KMS-11 (cell line): ENCODE data around the gene NCK1.

ENCODE experiments used
- H2AFZ ChIP-seq: fragments of 200-600 bp; sonication (generic); 2 replicates; pipeline ENCODE4 v1.6.1; 2016; ENCODE audit warnings: antibody characterized with exemption, mixed run types, low read depth
- H3K27ac ChIP-seq: fragments of 200-600 bp; sonication (generic); 2 replicates; pipeline ENCODE4 v1.6.1; 2016; ENCODE audit warnings: mild to moderate bottlenecking, mixed run types
- H3K27me3 ChIP-seq: fragments of 200-600 bp; sonication (generic); 2 replicates; pipeline ENCODE4 v1.6.1; 2017; ENCODE audit warnings: mild to moderate bottlenecking, low read depth, mixed run types, moderate library complexity; ENCODE audit not compliant: insufficient read depth
- H3K36me3 ChIP-seq: fragments of 200-600 bp; sonication (generic); 2 replicates; pipeline ENCODE4 v1.6.1; 2017; ENCODE audit warnings: mild to moderate bottlenecking, mixed run types; ENCODE audit not compliant: insufficient read depth
- H3K4me1 ChIP-seq: fragments of 200-600 bp; sonication (generic); 2 replicates; pipeline ENCODE4 v1.6.1; 2016; ENCODE audit warnings: mild to moderate bottlenecking, low read depth, mixed run types; ENCODE audit not compliant: poor library complexity, severe bottlenecking
- H3K4me2 ChIP-seq: fragments of 200-600 bp; sonication (generic); 2 replicates; pipeline ENCODE4 v1.7.0; 2016; ENCODE audit warnings: mild to moderate bottlenecking, mixed run types
- H3K4me3 ChIP-seq: fragments of 200-600 bp; sonication (generic); IDR thresholded peaks from 2 replicates; pipeline ENCODE4 v1.6.1; 2017; ENCODE audit warnings: low read depth, low read length, mixed read lengths; ENCODE audit not compliant: insufficient read depth
- H3K79me2 ChIP-seq: fragments of 200-600 bp; sonication (generic); 2 replicates; pipeline ENCODE4 v1.6.1; 2016; ENCODE audit warnings: low read depth, mixed run types; ENCODE audit not compliant: insufficient read depth
- H3K9ac ChIP-seq: fragments of 200-600 bp; sonication (generic); 2 replicates; pipeline ENCODE4 v1.6.1; 2016; ENCODE audit warnings: mild to moderate bottlenecking, mixed run types
- H4K20me1 ChIP-seq: fragments of 200-600 bp; sonication (generic); 2 replicates; pipeline ENCODE4 v1.6.1; 2016; ENCODE audit warnings: mild to moderate bottlenecking, mixed run types; ENCODE audit not compliant: insufficient read depth
- CTCF ChIP-seq: fragments of 200-600 bp; sonication (generic); conservative IDR thresholded peaks from 2 replicates; pipeline ENCODE4 v1.6.1; 2017; ENCODE audit warnings: low read depth, mild to moderate bottlenecking, antibody characterized with exemption, low read length, moderate library complexity, mixed read lengths

Gene NCK1

GRCh38 chr3:136914739-136915138, 52.7 kb downstream of the NCK1 start:
- peaks cover 83% of the 10 kb centered on the region for H3K79me2 ChIP-seq
- H3K4me1 ChIP-seq, result peaks cover 16% of the 10 kb centered on the region
- H2AFZ ChIP-seq, result no peak overlapping the region
- H3K4me3 ChIP-seq, result no peak overlapping the region
- no peak for TF ChIP-seq CTCF
- no peak overlapping the region for H3K27ac ChIP-seq
- no peaks in the 10 kb centered on the region for H3K36me3 ChIP-seq
- H3K27me3 ChIP-seq, result no peaks in the 10 kb centered on the region
- H4K20me1 ChIP-seq, result no peaks in the 10 kb centered on the region
- no peak overlapping the region for H3K4me2 ChIP-seq
- H3K9ac ChIP-seq, result no peak overlapping the region

GRCh38 chr3:136916223-136916622, 54.2 kb downstream of the NCK1 start:
- Histone ChIP-seq H3K79me2 (peaks cover 74% of the 10 kb centered on the region), H3K4me1 (peaks cover 8% of the 10 kb centered on the region), H3K4me2 (no peak overlapping the region), H2AFZ (no peak overlapping the region), H3K27me3 (no peaks in the 10 kb centered on the region), H3K9ac (no peak overlapping the region), H3K27ac (no peak overlapping the region), H3K36me3 (no peaks in the 10 kb centered on the region), H4K20me1 (no peaks in the 10 kb centered on the region), H3K4me3 (no peak overlapping the region)
- TF ChIP-seq CTCF, result no peak

DNA sequence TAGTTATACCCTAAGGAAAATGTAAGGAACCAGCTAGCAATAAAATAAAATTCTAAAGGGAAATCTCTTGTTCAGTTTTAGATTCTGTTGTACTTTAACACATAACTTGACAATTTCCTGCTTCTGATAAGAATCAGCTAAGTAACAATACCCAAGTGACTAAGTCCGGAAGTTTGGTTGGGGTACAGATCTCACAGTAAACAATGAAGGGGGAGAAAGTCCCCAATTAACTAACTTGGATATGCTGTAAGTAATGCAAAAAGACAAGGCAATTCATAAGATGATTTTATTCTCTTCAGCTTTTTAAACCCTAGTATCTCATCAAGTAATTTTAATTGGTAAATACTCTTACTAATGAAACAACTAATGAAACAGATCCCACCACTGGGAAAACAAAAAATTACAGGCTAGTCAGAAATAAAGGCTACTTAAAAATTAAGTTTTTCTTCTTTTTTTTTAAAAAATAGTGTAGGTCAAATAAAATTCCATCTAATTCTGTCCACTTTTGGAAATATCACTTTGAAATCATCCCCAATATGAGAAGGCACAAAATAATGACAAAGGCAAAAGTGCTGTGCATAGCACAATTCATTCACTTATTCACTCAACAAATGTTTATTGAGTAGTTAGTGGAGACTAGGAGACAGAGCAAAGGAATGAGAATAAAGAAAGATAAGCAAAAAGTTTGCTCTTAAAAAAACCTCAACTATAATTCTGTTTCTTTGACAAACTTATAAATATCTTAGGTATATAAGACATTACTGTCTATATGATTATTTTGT, 58.0 kb downstream of the NCK1 start:
- Histone ChIP-seq H3K4me2 (no peak overlapping the region), H2AFZ (no peak overlapping the region), H3K79me2 (peaks cover 60% of the 10 kb centered on the region)

GRCh38 chr3:136920904-136921611, 59.0 kb downstream of the NCK1 start:
- H3K36me3 ChIP-seq, result no peaks in the 10 kb centered on the region
- peaks cover 5% of the 10 kb centered on the region for H3K4me1 ChIP-seq
- TF ChIP-seq CTCF, result no peak
- peaks cover 59% of the 10 kb centered on the region for H3K79me2 ChIP-seq
- H2AFZ ChIP-seq, result no peak overlapping the region
- no peak overlapping the region for H3K9ac ChIP-seq
- H3K4me3 ChIP-seq, result no peak overlapping the region
- no peak overlapping the region for H3K4me2 ChIP-seq
- no peaks in the 10 kb centered on the region for H4K20me1 ChIP-seq
- H3K27me3 ChIP-seq, result no peaks in the 10 kb centered on the region
- H3K27ac ChIP-seq, result no peak overlapping the region

More for the DNA sequence above, 58.0 kb downstream of the NCK1 start:
- H3K4me3 ChIP-seq, result no peak overlapping the region
- no peaks in the 10 kb centered on the region for H4K20me1 ChIP-seq
- H3K4me1 ChIP-seq, result peaks cover 8% of the 10 kb centered on the region
- no peaks in the 10 kb centered on the region for H3K27me3 ChIP-seq
- no peak for TF ChIP-seq CTCF
- H3K27ac ChIP-seq, result no peak overlapping the region
- H3K9ac ChIP-seq, result no peak overlapping the region
- H3K36me3 ChIP-seq, result no peaks in the 10 kb centered on the region
